AG04450 (cell line): Measurements from ENCODE around the gene HIC1. TPM values are rescaled to one million over a fixed set of nuclear protein-coding genes. Genes with fewer than 3 reads are reported as not detected.

Experiments used
- CTCF ChIA-PET: fragments of 300-600, 350-600 bp; formaldehyde crosslinking; extraction: SDS; loops from one replicate; lab custom pipeline; 2022; ENCODE audit warnings: antibody characterized with exemption, inconsistent platforms; lab: Charles Lee
- POLR2A ChIA-PET: fragments of 350-600 bp; formaldehyde crosslinking; extraction: SDS; loops from one replicate; lab custom pipeline; 2021; ENCODE audit warnings: antibody characterized with exemption, inconsistent platforms; lab: Yijun Ruan, JAX
- DNase-seq: peaks from one replicate; pipeline ENCODE4 v3.0.0-alpha.2; 2011; ENCODE audit warnings: low read depth, low spot score
- H3K27ac ChIP-seq: one replicate; pipeline ENCODE4 v1.5.1; 2012; ENCODE audit warnings: low read depth, low read length, control low read depth
- H3K27me3 ChIP-seq: one replicate; pipeline ENCODE4 v1.6.0; 2012; ENCODE audit warnings: low read length; ENCODE audit not compliant: control insufficient read depth, insufficient read depth
- H3K4me3 ChIP-seq: 2 replicates; pipeline ENCODE4 v1.5.1; 2011; ENCODE audit warnings: mild to moderate bottlenecking, low read depth, low read length, control low read depth
- H3K9me3 ChIP-seq: 2 replicates; pipeline ENCODE4 v1.5.1; 2012; ENCODE audit warnings: low read length; ENCODE audit not compliant: control insufficient read depth, insufficient read depth
- CTCF ChIP-seq: IDR thresholded peaks from 2 replicates; pipeline ENCODE4 v1.5.1; 2011; ENCODE audit warnings: low read depth, low read length, control low read depth, inconsistent platforms
- polyA plus RNA-seq: library from polyadenylated mRNA; depleted of rRNA; stranded (reverse); fragments of >200 nt; gene quantifications from 2 replicates; pipeline ENCODE4 v1.2.3, GENCODE V29; 2011

HIC1 gene
- polyA plus RNA-seq, 1 experiment, result 12.7 TPM

GRCh38 chr17:2025220-2025621, 29.7 kb upstream of the HIC1 start, which contains the start of gene RTN4RL1:
TSS of gene RTN4RL1 (minus strand) at chr17:2025334. CDS start at chr17:2024865, 469 bp downstream.
- H3K4me3 ChIP-seq, result peak within 1 kb of the TSS; percentile 45
- ChIA-PET POLR2A (interaction anchor here (0.6 to 2.2 kb wide), 2 partner anchors 116 to 128 kb away, joined by 5 to 9 read pairs; no protein-coding TSS in a partner anchor), CTCF (interaction anchor here (1.0 to 3.4 kb wide), 9 partner anchors 13 to 147 kb away, joined by 3 to 69 read pairs (median 3); no protein-coding TSS in a partner anchor)
- no peak for DNase-seq
- TF ChIP-seq CTCF, result no peak
- H3K27me3 ChIP-seq, result peaks cover 47% of the 10 kb centered on the region
- H3K9me3 ChIP-seq, result peaks cover 4% of the 10 kb centered on the region; the same call in 1 of the 2 replicates
- no peak within 1 kb of the TSS for H3K27ac ChIP-seq

GRCh38 chr17:2025622-2026309, 29.1 kb upstream of the HIC1 start:
- no peak overlapping the region for H3K27ac ChIP-seq
- no peak for DNase-seq
- H3K9me3 ChIP-seq, result peaks cover 4% of the 10 kb centered on the region; the same call in 1 of the 2 replicates
- H3K27me3 ChIP-seq, result peaks cover 42% of the 10 kb centered on the region
- ChIA-PET POLR2A (interaction anchor here (0.5 to 2.2 kb wide), 3 partner anchors 117 to 129 kb away, joined by 5 to 9 read pairs (median 5); no protein-coding TSS in a partner anchor), CTCF (interaction anchor here (0.7 to 3.4 kb wide), 10 partner anchors 13 to 147 kb away, joined by 3 to 69 read pairs (median 3); no protein-coding TSS in a partner anchor)
- peak; percentile 85 for TF ChIP-seq CTCF
- H3K4me3 ChIP-seq, result peak overlapping the region; percentile 45

- TF ChIP-seq CTCF, result no peak
- H3K27ac ChIP-seq, result no peak overlapping the region
- no peak for DNase-seq
- H3K27me3 ChIP-seq, result peaks cover 29% of the 10 kb centered on the region
- peaks cover 4% of the 10 kb centered on the region; the same call in 1 of the 2 replicates for H3K9me3 ChIP-seq
- ChIA-PET CTCF (interaction anchor here (0.6 to 3.4 kb wide), 4 partner anchors 115 to 126 kb away, joined by 3 to 69 read pairs (median 9); no protein-coding TSS in a partner anchor), POLR2A (no interaction called here)
- H3K4me3 ChIP-seq, result no peak overlapping the region
Observed at GRCh38 chr17:2027528-2028233, 27.2 kb upstream of the HIC1 start.

- H3K27me3 ChIP-seq, result peaks cover 23% of the 10 kb centered on the region
- no peak overlapping the region for H3K4me3 ChIP-seq
- no peak for TF ChIP-seq CTCF
- peaks cover 4% of the 10 kb centered on the region; the same call in 1 of the 2 replicates for H3K9me3 ChIP-seq
- POLR2A ChIA-PET, result no interaction called here
- DNase-seq, result no peak
- no peak overlapping the region for H3K27ac ChIP-seq
- CTCF ChIA-PET, result interaction anchor here (1.3 to 2.7 kb wide), 2 partner anchors 116 to 119 kb away, joined by 3 to 15 read pairs; no protein-coding TSS in a partner anchor
Observed at GRCh38 chr17:2028234-2028614, 26.7 kb upstream of the HIC1 start.
